Mesodermal cell (in vitro differentiated cells): ENCODE data around the gene CDH10.

Experiments
- H3K27ac ChIP-seq: 2 replicates; pipeline ENCODE4 v1.7.0; 2013; ENCODE audit warnings: mild to moderate bottlenecking, low read depth, low read length, moderate library complexity; ENCODE audit not compliant: severe bottlenecking
- H3K36me3 ChIP-seq: 2 replicates; pipeline ENCODE4 v1.7.1; 2013; ENCODE audit warnings: mild to moderate bottlenecking, low read length, moderate library complexity; ENCODE audit not compliant: control insufficient read depth, insufficient read depth
- H3K4me1 ChIP-seq: one replicate; pipeline ENCODE4 v1.7.1; 2013; ENCODE audit warnings: mild to moderate bottlenecking, low read length; ENCODE audit not compliant: insufficient read depth, control insufficient read depth, poor library complexity, severe bottlenecking
- H3K4me3 ChIP-seq: 2 replicates; pipeline ENCODE4 v1.7.0; 2013; ENCODE audit warnings: low read length, control low read depth, mild to moderate bottlenecking; ENCODE audit not compliant: insufficient read depth, poor library complexity, severe bottlenecking; ENCODE audit errors: extremely low read depth
- H3K9me3 ChIP-seq: 2 replicates; pipeline ENCODE4 v1.7.1; 2013; ENCODE audit warnings: mild to moderate bottlenecking, low read length, moderate library complexity; ENCODE audit not compliant: control insufficient read depth
- WGBS, 2 experiments: methylation state at CpG; one replicate each; pipeline ENCODE4 v1.1.5; 2013; ENCODE audit warnings: missing lambda C conversion rate in 2 of 2; ENCODE audit not compliant: insufficient coverage in 2 of 2; 5-methylcytosine and 5-hydroxymethylcytosine counted together

Gene CDH10

GRCh38 chr5:24539613-24540012 lies 105.2 kb downstream of the CDH10 start:
- Histone ChIP-seq H3K36me3 (no peaks in the 10 kb centered on the region), H3K27ac (no peak overlapping the region)
- WGBS, 2 experiments: no CpG with 5 or more reads among the region's 1 CpG

DNA sequence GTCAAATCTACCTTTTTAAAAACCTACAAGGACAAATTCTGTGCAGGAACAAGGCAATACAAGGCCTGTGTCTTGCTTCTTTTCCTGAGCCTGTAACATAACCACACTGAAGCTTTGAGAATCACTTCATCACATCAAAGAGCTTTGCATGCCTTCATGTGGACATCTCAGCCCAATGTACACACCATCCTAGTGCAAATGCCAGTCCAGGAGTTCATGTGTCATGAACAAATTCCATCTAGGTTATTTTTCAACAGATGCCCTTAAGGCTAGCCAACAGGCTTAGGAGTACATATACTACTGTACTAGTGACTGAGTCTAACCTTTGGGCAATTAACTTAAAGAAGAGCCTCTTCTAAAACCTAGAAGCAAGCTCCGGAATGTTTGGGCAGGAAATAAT lies 106.4 kb downstream of the CDH10 start:
- Histone ChIP-seq H3K9me3 (no peaks in the 10 kb centered on the region), H3K36me3 (no peaks in the 10 kb centered on the region), H3K4me3 (no peak overlapping the region), H3K4me1 (no peaks in the 10 kb centered on the region), H3K27ac (no peak overlapping the region)
- 100% methylated on average over 1 of the region's 1 CpG; no CpG with 5 or more reads in 1 of the 2 experiments for WGBS, 2 experiments

More at GRCh38 chr5:24539613-24540012, 105.2 kb downstream of the CDH10 start:
- Histone ChIP-seq H3K4me1 (no peaks in the 10 kb centered on the region), H3K9me3 (no peaks in the 10 kb centered on the region), H3K4me3 (no peak overlapping the region)

DNA sequence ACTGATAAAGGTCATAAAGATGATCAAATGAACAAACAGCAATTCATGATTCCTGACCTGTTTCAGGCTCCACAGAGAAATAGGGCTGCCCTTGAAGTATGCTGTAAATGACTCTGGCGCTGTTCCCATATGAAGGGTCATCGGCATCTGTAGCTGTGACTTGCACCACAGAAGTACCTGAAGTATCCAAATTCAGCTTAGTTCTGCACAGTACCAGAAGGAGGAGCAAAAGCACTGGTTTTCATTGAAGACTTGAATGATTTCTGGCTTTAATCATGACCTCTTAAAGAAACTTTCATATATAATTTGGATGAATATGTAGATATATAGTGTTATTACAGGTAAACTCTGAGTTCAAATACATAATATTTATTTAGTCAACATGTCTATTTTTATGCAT lies 109.1 kb downstream of the CDH10 start:
- no peaks in the 10 kb centered on the region for H3K36me3 ChIP-seq
- H3K9me3 ChIP-seq: no peaks in the 10 kb centered on the region
- H3K4me1 ChIP-seq: no peaks in the 10 kb centered on the region
- WGBS, 2 experiments: 94 to 100% methylated on average over 2 of the region's 2 CpGs
- H3K27ac ChIP-seq: no peak overlapping the region
- no peak overlapping the region for H3K4me3 ChIP-seq

GRCh38 chr5:24530906-24531305 lies 113.9 kb downstream of the CDH10 start:
- no peak overlapping the region for H3K4me3 ChIP-seq
- no peak overlapping the region for H3K27ac ChIP-seq
- H3K9me3 ChIP-seq: no peaks in the 10 kb centered on the region
- no CpG with 5 or more reads among the region's 1 CpG for WGBS, 2 experiments
- no peaks in the 10 kb centered on the region for H3K36me3 ChIP-seq
- no peaks in the 10 kb centered on the region for H3K4me1 ChIP-seq

DNA sequence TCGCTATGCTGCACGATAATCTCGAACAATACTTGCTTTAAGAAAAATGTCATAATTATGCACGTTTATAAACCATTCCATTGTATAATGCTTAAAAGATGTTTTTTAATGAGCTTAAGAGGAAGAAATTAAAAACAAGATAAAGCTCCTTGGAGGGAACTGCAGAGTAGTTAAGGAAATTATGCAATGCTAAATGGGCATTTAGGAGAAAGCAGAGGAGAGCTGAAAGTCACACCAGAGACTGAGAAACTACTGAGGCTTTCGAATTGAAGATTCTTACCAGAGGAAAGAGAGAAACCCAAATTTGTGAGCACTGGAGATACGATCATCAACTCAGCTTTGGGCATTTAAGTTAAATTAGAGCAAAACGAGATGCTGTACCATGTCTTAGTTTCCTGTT lies 119.4 kb downstream of the CDH10 start:
- Histone ChIP-seq H3K9me3 (no peaks in the 10 kb centered on the region), H3K4me3 (no peak overlapping the region), H3K4me1 (no peaks in the 10 kb centered on the region), H3K27ac (no peak overlapping the region), H3K36me3 (no peaks in the 10 kb centered on the region)
- 94% methylated on average over 3 of the region's 7 CpGs for WGBS, 2 experiments

DNA sequence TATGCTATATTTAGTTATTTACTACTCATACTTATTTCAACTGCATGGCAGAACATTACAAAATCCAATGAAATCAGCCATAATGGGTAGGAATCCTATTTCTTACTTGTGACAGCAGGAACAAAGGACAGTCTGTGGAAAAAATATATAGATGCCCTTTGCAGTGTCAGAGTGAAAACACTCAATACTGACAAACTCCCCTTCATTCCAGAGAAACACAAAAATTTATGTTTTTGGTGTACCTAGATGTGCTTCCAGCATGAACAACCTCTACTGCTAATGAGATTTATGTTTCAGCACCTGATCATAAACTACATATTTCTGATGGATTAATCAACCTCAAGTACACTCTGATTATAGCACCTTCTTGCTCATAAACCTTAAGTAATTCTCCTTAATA lies 132.4 kb downstream of the CDH10 start:
- Histone ChIP-seq H3K4me3 (no peak overlapping the region), H3K9me3 (no peaks in the 10 kb centered on the region), H3K27ac (no peak overlapping the region)

GRCh38 chr5:24510523-24510988 lies 134.2 kb downstream of the CDH10 start:
- Histone ChIP-seq H3K4me1 (no peaks in the 10 kb centered on the region), H3K36me3 (no peaks in the 10 kb centered on the region), H3K27ac (no peak overlapping the region), H3K9me3 (no peaks in the 10 kb centered on the region), H3K4me3 (no peak overlapping the region)

More for the DNA sequence above, 132.4 kb downstream of the CDH10 start:
- Histone ChIP-seq H3K4me1 (no peaks in the 10 kb centered on the region), H3K36me3 (no peaks in the 10 kb centered on the region)

DNA sequence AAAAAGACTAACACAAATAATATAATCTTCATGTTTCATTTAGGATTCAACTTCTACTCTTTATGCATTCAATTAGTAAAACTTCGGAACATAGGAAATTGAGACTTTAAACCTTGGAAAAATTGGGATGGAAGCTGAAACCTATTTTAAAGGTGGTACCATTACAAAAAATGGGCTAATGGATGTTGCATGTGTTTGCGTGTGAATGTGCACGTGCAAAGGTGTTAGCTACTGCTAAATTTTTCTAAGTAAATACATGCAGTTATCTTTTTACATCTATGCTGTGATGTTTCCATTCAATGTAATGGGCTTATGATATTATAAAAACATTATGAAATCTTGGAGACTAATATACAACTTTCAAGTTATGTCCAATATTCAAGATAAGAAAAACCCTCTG lies 134.8 kb downstream of the CDH10 start:
- Histone ChIP-seq H3K4me3 (no peak overlapping the region), H3K9me3 (no peaks in the 10 kb centered on the region), H3K27ac (no peak overlapping the region), H3K4me1 (no peaks in the 10 kb centered on the region), H3K36me3 (no peaks in the 10 kb centered on the region)
- 80% methylated on average over 1 of the region's 3 CpGs; no CpG with 5 or more reads in 1 of the 2 experiments for WGBS, 2 experiments

- Histone ChIP-seq H3K9me3 (no peaks in the 10 kb centered on the region), H3K4me1 (no peaks in the 10 kb centered on the region), H3K4me3 (no peak overlapping the region), H3K36me3 (no peaks in the 10 kb centered on the region), H3K27ac (no peak overlapping the region)
These were observed 139.5 kb downstream of the CDH10 start for GRCh38 chr5:24505258-24505657.

GRCh38 chr5:24497591-24498157 lies 147.1 kb downstream of the CDH10 start:
- 62 to 100% methylated on average over 2 of the region's 5 CpGs for WGBS, 2 experiments
- no peak overlapping the region for H3K4me3 ChIP-seq
- no peaks in the 10 kb centered on the region for H3K36me3 ChIP-seq
- no peak overlapping the region for H3K27ac ChIP-seq
- no peaks in the 10 kb centered on the region for H3K4me1 ChIP-seq
- no peaks in the 10 kb centered on the region for H3K9me3 ChIP-seq

GRCh38 chr5:24497145-24497544 lies 147.6 kb downstream of the CDH10 start:
- H3K4me1 ChIP-seq: no peaks in the 10 kb centered on the region
- WGBS, 2 experiments: 60% methylated on average over 1 of the region's 3 CpGs; no CpG with 5 or more reads in 1 of the 2 experiments
- no peak overlapping the region for H3K27ac ChIP-seq
- no peak overlapping the region for H3K4me3 ChIP-seq
- H3K9me3 ChIP-seq: no peaks in the 10 kb centered on the region
- H3K36me3 ChIP-seq: no peaks in the 10 kb centered on the region
